ENCODE measurements around the gene MGAT4C. TPM values are rescaled to one million over a fixed set of nuclear protein-coding genes. Genes with fewer than 3 reads are reported as not detected.
A peak's percentile ranks its signal among the peaks of the same experiment; 100 is the strongest.

MGAT4C gene
- total RNA-seq, 1 donor from 2014 or later, result 0.53 TPM

DNA sequence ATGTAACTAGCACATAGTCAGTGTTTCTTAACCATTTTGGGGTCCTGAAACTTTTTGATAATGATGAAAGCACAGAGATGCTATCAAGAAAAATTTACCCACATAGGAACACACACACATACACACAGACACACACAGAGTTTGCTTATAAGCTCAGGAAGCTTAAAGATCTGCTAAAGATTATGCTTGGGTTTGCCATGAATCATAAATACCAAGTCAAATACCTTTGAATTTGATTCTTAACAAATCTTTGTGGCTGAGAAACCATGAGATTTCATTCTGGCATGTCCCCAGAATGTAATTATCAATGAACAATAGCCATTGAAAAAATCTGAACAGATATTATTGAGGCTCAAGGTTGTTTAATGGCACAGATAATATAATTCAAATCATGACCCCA is 292.9 kb downstream of the MGAT4C start:
- Mint-ChIP-seq H3K27ac (no peak overlapping the region), H3K9me3 (ENCODE audit: low read depth) (no peaks in the 10 kb centered on the region), H3K36me3 (ENCODE audit: insufficient read depth) (no peaks in the 10 kb centered on the region), H3K27me3 (no peaks in the 10 kb centered on the region), H3K4me3 (ENCODE audit: low read depth) (no peak overlapping the region), H3K4me1 (ENCODE audit: low read depth) (peaks cover 8% of the 10 kb centered on the region)
- TF ChIP-seq, protein P1, sequence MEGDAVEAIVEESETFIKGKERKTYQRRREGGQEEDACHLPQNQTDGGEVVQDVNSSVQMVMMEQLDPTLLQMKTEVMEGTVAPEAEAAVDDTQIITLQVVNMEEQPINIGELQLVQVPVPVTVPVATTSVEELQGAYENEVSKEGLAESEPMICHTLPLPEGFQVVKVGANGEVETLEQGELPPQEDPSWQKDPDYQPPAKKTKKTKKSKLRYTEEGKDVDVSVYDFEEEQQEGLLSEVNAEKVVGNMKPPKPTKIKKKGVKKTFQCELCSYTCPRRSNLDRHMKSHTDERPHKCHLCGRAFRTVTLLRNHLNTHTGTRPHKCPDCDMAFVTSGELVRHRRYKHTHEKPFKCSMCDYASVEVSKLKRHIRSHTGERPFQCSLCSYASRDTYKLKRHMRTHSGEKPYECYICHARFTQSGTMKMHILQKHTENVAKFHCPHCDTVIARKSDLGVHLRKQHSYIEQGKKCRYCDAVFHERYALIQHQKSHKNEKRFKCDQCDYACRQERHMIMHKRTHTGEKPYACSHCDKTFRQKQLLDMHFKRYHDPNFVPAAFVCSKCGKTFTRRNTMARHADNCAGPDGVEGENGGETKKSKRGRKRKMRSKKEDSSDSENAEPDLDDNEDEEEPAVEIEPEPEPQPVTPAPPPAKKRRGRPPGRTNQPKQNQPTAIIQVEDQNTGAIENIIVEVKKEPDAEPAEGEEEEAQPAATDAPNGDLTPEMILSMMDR (IDR thresholded peaks at IDR 0.05; ENCODE audit: unreplicated experiment), result no peak
- DNase-seq (ENCODE audit: low spot score, unreplicated experiment), result no peak

DNA sequence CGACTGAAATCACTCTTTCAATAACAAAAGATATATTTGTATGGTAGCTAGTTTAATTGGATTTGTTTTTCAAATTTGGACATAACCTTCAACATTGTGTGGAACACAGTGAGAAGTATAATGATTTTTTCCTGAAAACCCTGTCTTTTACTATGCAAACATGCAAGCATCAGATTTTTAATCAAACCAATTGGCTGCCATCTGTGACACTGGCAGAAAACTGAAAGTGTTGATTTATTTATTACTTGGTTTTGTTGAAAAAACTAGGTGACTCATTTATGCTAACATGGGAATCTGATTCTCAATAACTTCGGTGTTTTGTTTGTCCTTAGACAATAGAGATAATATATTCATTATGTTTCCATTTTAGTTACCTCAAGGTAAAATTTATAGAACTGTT is 300.1 kb downstream of the MGAT4C start:
- H3K4me1 Mint-ChIP-seq (ENCODE audit: low read depth), result peaks cover 3% of the 10 kb centered on the region
- TF ChIP-seq, protein P1 (IDR thresholded peaks at IDR 0.05; ENCODE audit: unreplicated experiment), result no peak
- H3K36me3 Mint-ChIP-seq (ENCODE audit: insufficient read depth), result no peaks in the 10 kb centered on the region
- no peak for DNase-seq (ENCODE audit: low spot score, unreplicated experiment)
- H3K27me3 Mint-ChIP-seq, result no peaks in the 10 kb centered on the region
- H3K4me3 Mint-ChIP-seq (ENCODE audit: low read depth), result no peak overlapping the region
- H3K9me3 Mint-ChIP-seq (ENCODE audit: low read depth), result no peaks in the 10 kb centered on the region
- no peak overlapping the region for H3K27ac Mint-ChIP-seq

DNA sequence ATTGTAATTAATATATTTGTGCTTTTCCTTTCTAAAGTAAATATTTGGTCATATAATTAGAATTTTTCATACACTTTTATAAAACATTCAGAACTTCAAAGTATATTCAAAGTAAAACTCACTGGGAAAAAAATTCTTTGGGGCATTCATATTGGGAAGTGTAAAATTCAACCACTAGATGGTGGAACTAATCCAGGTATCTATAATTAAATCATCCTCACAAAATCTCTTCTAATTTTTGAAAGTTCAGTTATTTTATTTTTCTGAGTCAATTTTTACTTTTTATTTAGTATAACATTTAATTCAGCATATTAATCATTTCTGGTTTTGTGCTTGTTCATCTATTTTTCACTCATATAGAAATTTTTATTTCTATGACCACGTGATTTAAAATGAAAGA is 301.1 kb downstream of the MGAT4C start:
- no peak for DNase-seq (ENCODE audit: low spot score, unreplicated experiment)
- no peak overlapping the region for H3K4me3 Mint-ChIP-seq (ENCODE audit: low read depth)
- no peaks in the 10 kb centered on the region for H3K9me3 Mint-ChIP-seq (ENCODE audit: low read depth)
- H3K4me1 Mint-ChIP-seq (ENCODE audit: low read depth), result peaks cover 6% of the 10 kb centered on the region
- no peaks in the 10 kb centered on the region for H3K36me3 Mint-ChIP-seq (ENCODE audit: insufficient read depth)
- no peak overlapping the region for H3K27ac Mint-ChIP-seq
- no peaks in the 10 kb centered on the region for H3K27me3 Mint-ChIP-seq
- TF ChIP-seq, protein P1 (IDR thresholded peaks at IDR 0.05; ENCODE audit: unreplicated experiment), result peak; percentile 34

DNA sequence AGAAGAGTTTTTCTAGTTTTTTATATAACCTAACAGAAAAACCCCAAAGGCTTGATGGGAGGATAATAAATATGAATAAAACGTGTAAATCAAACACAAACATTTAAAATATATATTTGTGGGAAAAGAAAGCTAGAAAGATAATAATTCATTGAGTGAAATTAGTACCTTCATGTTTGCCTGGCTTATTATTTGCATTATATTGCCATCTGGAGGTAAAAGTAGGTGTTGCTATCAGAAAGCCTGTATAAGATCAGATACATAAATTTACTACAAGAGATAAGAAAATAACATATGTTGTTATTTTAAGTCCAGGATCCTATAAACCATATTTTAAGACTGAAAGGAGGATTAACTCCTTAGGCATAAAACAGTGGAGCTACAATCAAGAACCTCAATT is 304.4 kb downstream of the MGAT4C start:
- DNase-seq (ENCODE audit: low spot score, unreplicated experiment), result no peak
- TF ChIP-seq, protein P1 (IDR thresholded peaks at IDR 0.05; ENCODE audit: unreplicated experiment), result peak; percentile 49
- Mint-ChIP-seq H3K36me3 (ENCODE audit: insufficient read depth) (no peaks in the 10 kb centered on the region), H3K9me3 (ENCODE audit: low read depth) (peaks cover 2% of the 10 kb centered on the region), H3K4me3 (ENCODE audit: low read depth) (no peak overlapping the region), H3K4me1 (ENCODE audit: low read depth) (peaks cover 5% of the 10 kb centered on the region), H3K27me3 (no peaks in the 10 kb centered on the region), H3K27ac (no peak overlapping the region)

DNA sequence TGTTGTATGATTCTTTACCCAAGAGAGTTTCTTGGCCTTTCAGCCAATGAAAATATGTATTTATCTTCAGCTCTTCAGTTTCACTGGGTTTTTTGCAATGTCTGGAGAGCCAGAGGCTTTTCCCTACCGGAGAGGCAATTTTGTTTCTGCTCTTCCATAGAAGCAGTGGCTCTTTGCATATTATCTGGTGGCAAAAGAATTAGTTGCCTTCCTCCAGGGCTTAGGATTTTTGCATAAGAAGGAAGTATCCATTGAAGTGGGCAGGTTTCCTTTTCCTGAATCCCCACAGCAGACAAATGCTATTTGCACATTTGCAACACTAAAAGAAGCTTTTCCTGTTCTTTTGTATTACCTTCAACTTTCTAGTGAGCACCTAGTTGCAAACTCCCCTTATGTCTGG is 306.9 kb downstream of the MGAT4C start:
- H3K36me3 Mint-ChIP-seq (ENCODE audit: insufficient read depth), result no peaks in the 10 kb centered on the region
- no peak for DNase-seq (ENCODE audit: low spot score, unreplicated experiment)
- H3K9me3 Mint-ChIP-seq (ENCODE audit: low read depth), result peaks cover 6% of the 10 kb centered on the region
- no peak overlapping the region for H3K4me3 Mint-ChIP-seq (ENCODE audit: low read depth)
- peaks cover 5% of the 10 kb centered on the region for H3K4me1 Mint-ChIP-seq (ENCODE audit: low read depth)
- H3K27ac Mint-ChIP-seq, result no peak overlapping the region
- no peaks in the 10 kb centered on the region for H3K27me3 Mint-ChIP-seq
- TF ChIP-seq, protein P1 (IDR thresholded peaks at IDR 0.05; ENCODE audit: unreplicated experiment), result no peak

Measured in progenitor cell of endocrine pancreas (in vitro differentiated cells).